HL-60/S4 treated with phorbol 12-myristate 13-acetate at 8.2 ng/mL for 4 days and 3 days (cell line): Measurements from ENCODE around the gene RYR3.

Experiments
- in situ Hi-C: fragments of 300-500 bp; cut with MboI; formaldehyde crosslinking; loops from 2 replicates; pipeline ENCODE4 v1.15.0; 2022; ENCODE audit warnings: low sequenced_read_pairs

RYR3 gene

DNA sequence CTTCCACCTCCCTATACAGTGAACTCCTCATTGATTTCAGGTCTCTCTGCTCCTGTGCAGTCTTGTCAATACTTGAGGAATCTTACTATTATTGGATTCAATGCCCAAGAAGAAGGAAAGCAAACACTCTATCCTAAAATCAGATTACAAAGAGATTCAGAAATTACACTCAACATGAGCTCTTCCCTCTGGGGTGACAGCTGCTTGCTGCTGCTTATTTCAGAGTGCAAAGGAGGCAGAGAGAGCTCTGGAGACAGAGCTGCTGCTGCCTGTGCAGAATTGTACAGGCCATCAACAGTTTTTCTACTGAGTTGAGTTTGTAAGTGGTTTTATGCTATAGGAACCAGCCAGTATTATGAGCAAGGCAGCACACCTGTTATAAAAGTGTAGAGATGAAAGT lies 7.1 kb downstream of the RYR3 start:
- in situ Hi-C loops = no loop called here

DNA sequence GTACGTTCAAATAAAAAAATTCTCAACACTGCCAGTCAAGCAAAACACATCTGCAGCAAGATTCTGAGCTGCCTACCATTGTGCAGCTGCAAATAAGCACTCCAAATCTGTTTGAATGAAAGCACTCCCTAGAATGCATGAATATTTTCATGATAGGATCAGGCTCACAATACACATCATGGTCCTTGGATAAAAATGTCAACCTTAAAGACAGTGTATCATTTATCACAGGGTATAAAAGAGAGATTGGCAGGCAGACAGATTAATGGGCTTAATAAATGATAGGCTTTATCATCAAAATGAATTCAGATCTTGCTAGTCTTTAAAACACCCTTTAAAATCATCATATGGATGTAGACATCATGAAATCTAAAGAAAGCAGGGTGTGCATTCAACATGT lies 9.2 kb downstream of the RYR3 start:
- in situ Hi-C loops = no loop called here

DNA sequence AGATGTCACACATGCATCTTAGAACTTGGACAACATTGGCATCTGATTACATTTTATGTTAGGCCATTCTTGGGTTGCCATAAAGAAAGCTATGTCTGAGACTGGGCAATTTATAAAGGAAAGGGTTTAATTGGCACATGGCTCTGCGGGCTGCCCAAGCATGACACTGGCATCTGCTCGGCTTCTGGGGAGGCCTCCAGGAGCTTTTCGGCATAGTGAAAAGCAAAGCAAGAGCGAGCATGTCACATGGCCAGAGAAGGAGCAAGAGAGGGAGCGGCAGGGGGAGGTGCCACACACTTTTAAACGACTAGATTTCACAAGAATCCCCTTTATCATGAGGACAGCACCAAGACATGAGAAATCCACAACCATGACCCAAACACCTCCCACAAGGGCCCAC lies 11.3 kb downstream of the RYR3 start:
- in situ Hi-C loops = no loop called here

DNA sequence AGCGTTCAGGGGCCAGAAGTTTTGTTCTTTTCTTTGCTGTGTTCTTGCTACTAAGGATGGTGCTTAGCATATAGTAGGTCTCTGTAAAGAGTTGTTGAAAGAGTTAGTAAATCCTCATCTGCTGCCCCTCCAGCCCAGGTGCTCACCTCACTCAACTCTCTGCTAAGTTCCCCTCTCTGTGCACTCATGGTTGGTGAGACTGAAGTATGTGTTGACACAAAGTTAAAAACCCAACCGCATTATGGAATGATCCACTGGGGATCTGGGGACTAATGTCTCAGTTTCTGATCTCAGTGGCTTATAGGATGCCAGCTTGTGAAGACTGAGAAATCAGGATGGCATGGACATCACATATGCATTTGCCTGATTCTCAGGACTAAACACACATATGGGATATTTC lies 13.8 kb downstream of the RYR3 start:
- in situ Hi-C loops = no loop called here

DNA sequence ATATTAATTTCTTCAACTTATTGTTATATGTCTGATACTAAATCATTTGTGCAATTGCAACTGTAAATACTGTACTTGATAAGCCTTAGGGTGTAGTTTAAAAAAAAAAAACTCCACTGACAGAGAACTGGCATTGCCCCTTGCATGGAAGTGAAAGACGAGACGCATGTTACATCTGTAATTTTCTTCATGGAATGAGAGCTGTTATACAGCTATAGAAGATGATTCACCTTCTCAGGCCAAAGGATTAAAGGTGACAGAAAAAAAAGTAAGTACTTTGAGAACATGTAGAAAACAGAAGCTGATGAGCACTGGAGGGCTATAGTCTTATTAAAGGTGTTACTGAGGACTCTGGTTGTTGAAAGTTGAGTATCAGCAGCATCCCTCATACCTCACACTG lies 16.1 kb downstream of the RYR3 start:
- in situ Hi-C loops = no loop called here

DNA sequence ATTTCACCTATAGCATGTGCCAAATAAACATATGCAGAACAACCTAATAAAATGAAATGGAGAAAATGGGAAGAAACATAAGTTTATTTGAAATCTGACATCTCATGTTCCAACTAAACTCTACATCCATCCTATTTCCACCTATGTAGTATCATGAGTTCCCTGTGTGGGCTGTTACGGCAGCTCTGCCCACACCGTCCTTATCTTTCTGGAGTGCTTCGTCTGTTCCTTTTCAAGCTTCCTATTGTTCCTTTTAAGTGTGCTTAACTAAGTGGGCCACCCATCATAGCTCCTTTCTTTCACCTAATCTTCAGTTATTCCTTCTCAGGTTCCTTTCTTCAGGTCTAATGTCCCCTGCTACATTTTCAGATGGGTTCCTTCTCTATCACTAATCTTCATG lies 17.3 kb downstream of the RYR3 start:
- in situ Hi-C loops = no loop called here

DNA sequence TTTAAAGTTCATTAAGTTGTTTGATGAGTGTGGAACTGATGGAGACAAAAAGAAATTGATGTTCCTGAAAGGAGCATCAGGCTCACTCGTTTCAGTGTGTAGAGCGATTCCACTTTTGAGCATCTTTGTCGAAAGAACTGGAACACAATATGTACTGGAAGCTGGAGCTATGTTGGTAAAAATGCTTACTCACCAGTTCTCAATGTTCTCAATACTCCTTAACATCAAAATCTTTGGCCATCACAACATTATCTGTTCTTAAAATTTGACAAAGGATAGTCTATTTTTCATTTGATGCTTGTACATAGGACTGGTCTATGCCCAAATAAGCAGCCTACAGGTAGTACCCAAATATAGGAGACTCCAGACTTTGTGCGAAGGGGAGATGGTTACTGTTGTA lies 18.7 kb downstream of the RYR3 start:
- in situ Hi-C loops = no loop called here

DNA sequence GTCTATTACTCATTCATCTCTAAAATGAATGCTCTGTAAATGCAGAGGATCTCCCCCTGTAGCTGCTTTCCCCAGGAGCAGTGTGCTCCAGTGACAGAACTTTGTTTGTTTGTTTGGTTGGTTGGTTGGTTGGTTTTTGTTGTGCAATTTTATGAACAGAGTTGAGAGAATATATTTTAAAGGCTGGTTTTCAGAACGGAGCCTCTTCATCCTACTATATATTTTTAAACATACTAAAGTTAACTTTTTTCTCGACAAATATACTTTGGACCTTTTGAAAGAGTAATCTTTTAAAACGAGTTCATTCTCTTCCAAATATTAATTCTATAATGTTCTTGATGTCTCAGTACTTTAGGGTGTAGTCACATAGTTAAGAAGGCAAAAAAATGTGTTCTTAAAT lies 20.2 kb downstream of the RYR3 start:
- in situ Hi-C loops = no loop called here

DNA sequence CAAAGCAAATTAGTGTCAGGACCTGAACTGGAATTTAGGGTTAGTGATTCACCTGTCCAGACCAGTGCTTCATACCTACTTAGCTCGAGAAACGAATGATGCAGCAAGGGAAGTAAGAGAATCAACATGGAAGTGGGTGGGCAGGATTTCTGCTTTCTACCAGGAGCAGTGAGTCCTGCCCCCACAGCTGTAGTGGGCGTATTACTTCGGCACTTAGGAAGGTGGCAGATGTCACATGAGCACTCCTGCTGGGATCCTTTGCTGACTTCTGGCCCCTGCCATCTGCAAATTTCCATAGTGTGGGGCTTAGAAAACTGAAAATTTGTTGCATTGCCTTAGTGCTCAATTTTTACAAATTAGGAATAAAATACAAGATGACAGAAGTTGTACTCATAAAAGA lies 31.2 kb downstream of the RYR3 start:
- in situ Hi-C loops = no loop called here

DNA sequence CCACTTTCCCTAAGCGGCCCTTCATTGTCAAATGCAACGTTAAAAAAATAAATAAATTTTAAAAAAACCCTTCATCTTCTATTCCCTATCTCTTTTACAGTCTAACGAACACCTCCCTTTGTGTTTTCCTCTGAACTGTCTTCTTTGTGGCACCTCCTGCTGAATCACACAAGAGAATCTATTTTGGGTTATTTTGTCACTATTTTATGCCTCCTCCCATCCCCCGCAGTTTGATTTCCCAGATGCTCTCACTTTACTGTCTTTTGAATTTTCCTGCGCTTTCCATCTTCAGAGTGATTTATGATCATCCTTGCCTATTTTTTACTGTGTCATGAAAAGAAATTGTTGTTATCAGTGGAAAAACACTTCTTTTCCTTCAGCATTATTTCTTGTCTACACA lies 32.5 kb downstream of the RYR3 start:
- in situ Hi-C loops = no loop called here

DNA sequence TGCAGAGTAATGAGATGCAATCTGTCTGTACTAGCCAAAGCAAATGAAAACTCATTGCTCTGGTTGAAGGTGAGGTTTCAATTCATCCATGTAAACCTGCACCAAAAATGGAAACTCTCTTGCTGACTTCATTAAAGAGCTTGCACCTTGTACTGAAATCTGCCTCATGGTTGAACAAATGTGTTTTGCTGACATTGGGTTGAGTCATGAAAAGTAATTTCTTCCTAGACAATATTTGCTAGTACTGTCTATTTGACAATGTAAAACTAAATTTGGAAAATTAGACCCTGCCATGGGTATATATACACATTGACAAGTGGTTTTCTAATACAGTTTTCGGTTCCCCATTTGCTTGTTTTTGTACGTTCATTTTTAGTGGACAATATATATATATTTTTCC lies 33.3 kb downstream of the RYR3 start:
- in situ Hi-C loops = no loop called here

DNA sequence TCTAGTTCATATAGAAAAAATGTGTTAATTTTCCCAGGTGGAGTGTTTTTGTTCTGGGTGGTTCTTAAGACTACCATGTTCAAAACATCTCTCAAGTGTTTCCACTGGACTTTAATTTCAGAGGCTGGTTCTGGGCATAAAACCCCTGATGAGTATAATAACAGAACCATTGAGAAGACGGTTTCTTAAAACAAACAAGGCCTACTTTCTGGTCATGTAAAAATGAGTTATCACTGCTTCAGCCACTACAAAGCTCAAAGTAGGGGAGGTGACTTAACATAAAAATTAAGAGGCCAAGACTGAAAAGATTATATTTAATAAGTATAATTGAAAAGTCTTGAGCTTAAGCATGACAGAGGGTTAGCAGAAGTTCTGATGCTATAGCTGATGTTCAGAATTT lies 33.8 kb downstream of the RYR3 start:
- in situ Hi-C loops = no loop called here

DNA sequence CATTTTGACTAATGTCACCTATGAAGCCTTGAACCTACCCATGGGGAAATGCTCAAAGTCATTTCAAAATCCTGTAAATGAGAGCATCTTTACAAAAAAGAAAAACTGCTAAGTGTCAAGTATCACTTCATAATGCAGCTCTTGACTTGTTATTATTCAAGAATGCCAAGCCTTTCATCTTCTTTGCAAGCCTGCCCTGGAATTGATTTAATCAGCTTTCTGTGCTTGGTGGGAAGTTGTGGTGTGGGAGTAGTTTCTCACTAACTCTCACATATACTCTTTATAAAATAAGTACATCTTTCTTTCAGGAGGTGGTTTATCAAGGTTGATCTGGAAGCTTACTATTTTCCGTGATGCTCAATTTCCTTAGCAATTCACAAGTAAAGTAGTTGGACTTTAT lies 43.6 kb downstream of the RYR3 start:
- in situ Hi-C loops = no loop called here

DNA sequence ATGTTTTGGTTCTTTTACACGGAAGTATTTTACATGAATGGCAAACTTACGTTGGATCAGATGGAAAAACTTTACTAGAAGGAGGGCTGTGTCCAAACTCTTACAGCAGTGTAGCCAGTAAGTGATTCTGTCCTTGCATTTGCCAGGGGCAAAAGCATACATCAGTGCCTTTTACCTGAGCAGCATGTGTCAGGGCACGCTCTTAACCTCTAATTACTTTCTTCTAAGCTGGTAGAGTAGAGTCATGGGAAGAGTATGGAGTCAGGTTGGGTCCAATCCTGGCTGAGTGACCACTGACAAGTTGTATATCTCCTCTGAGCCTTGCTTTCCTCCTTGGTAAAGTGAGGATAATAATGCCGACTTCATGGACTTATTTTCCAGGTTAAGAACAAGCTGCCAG lies 47.1 kb downstream of the RYR3 start:
- in situ Hi-C loops = no loop called here

DNA sequence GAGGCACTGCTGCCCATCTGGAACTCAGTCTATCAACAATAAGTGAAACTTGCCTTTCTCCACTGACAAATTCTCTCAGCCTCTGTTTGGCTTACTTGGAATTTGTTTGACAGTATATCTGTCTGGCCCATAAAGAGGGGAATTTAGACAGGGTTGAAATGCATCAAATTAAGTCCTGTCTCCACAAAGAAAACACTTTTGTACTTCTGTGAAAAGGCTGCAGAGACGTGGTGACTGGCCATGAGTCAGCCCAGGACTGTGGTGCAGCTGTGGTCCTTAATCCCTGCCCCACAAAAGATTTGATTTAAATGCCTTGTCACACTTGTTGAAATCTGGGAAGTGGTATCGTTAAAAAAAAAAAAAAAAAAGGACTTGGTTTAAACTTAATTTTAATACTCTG lies 47.5 kb downstream of the RYR3 start:
- in situ Hi-C loops = no loop called here

DNA sequence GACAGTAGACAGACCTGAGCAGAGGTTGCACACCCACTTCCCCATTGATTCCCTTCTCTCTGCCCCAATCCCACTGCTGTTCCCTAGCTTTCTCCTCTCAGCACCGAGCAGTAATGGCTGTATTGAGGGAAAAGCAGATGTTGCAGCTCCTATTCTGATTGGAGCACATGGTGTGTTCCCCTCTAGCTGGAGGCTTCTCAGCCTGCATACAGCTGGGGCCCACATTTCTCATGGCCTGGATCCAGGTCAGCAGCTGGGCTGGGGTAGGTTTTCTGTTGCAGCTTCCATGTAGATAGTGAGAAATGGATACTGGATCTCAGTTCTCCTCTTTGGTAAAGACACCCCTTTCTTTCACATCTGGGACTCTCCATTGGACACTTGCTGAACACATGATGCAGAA lies 50.1 kb downstream of the RYR3 start:
- in situ Hi-C loops = no loop called here

DNA sequence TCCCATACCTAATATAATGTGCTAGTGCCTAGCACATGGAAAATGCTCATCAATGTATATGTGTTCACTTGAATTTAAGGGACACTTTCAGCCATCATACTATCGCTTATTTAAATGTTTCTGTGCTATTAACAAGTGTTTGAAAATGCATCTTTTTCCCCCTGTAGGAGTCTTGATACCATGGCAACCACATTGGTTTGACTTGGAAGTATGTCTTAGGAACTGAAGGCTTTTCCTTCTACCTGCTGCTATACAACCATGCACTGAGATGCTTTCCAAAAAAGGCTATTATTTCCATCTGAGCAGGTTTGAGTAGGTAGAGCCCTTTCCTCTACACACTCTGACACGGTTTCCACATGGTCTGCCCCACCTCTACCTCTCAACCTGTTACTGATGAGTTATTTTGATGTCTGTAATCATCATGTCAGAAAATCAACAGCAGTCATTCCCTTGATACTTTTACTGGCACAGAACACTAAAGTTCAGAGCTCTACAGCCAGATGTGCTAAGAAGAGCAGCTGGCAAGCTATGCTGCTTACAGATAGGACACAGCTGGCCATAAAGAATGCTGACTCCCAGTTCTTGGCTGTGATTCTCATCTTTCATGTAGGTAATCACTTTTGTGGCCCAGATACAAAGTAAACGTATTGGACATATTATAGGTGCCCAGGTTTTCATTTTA lies 59.3 kb downstream of the RYR3 start:
- in situ Hi-C loops = no loop called here

DNA sequence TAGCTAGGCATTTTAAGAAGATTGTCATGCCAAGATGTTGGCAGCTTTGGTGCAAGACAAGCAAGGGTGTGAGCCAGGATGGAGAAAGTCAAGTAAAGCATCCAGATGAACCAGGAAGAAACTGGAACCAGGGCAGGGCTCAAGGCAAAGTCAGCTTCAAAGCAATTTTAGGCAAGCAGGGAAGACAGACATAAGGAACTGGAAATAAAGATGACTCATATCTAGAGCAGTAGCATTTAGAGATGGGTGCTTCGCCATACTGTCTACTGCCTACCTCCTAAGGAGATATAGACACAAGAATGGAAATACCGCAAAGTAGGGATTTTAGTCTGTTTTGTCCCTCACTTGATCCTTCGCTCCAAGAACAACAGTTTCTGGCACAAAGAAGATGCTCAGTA lies 59.9 kb downstream of the RYR3 start:
- in situ Hi-C loops = no loop called here

DNA sequence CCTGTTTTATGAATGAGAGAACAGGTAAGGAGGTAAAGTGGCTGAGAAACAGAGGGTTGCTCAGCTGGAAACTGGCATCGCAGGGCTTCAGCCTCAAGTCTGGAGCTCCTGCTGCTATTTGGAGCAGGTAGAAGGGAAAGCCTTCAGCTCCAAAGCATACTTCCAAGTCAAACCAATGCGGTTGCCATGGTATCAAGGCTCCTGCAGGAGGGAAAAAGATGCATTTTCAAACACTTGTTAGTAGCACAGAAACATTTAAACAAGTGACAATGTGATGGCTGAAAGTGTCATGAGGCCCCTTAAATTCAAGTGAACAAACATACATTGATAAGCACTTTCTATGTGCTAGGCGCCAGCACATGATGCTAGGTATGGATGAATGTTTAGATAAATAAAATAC lies 60.4 kb downstream of the RYR3 start:
- in situ Hi-C loops = no loop called here

DNA sequence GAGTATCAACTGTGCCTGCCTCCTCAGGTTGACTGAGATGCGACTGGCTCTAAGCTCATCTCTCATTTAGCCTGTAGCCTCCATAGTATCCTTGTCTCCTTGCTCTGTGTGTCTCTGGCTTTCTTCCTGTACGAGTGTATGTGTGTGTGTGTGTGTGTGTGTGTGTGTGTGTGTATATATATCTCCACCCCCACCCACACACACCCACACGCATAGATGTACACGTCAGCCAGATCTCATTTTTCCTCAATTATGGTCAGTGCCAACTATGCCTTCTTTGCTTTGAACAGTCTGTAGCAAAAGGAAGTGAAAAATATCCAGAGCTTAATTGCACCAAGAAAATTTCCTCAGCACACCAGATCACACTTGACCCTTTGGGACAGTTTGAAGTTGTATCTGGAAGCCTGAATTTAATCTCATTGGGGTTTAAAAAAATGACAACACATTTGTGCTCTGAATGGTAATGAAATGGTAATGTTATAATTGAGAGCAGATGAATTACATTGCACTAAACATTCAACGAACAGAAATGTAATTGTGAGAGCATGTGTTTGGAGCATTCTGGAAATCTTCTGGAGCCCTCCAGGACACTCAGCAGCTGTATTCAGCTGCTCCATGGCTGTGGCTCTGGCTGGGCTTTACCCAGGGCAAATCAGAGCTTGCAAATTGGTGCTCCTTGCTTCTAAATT lies 63.6 kb downstream of the RYR3 start:
- in situ Hi-C loops = no loop called here

DNA sequence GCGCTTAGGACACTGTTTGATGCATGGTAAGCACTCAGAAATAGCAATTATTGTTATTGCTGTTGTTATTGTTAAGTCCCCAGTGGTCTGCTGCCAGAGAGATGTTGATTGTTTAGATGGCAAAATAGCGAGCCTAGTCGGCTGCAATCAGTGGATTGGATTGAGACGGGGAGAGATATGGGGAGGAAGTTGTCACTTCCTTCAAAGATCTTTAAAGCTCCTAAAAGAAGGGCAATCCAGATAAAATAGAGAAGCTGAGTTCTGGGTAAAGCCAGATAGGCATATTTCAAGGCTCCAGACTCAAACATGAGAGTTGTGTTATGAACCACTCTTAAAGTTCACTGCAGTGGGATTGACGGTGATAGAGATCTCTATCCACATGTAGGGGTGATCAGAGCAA lies 64.5 kb downstream of the RYR3 start:
- in situ Hi-C loops = no loop called here

DNA sequence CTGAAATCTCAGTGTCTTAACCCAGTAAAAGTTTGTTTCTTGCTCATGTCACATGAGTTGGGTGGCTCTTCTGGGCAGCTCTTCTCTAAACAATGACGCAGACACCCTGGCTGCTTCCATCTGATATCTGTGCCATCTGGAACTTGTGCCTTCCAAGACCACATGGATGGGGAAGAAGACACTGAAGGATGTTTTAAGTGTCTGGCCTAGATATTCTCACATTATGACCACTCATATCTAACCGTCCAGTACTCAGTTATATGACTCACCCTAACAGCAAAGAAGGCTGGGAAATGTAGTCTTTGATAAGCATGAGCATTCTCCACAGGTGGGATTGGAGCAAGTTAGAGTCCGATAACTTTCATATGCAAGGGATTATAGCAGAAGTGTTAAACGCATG lies 66.4 kb downstream of the RYR3 start:
- in situ Hi-C loops = no loop called here

DNA sequence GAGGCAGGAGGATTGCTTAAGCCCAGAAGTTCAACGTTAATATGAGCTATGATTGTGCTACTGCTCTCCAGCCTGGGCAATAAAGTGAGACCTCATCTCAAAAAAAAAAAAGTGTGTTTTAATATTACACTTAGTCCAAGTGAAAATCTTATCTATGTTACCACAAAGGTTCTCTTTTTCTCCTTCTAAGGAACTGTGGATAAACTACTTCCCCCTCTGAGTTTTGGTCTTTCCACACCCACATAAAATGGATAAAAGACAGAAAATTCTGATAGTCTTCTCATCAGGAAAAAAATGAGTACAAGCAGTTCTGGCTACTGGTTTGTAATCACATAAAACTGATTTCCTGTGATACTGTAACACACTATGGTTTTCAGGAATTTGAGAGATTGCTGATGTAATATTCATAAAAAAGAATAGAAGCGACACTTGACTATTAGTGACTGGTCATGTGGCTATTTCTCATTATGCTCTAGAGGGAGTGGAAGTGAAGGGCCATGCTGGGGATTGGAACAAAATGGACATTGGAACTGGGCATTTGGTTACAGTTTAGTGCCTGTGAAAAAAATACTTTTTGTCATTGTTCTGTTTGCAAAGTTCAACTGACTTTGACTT lies 68.2 kb downstream of the RYR3 start:
- in situ Hi-C loops = no loop called here
